HG03097 (cell line): Measurements from ENCODE around the gene ARHGAP5.
"Not testable (repeated sequence)": the region's sequence is repeated elsewhere in the genome, so short reads cannot be mapped to it uniquely, and the experiment has no call there.

ENCODE experiments used
- ATAC-seq: cut with Tn5 transposase; IDR thresholded peaks from one replicate; pipeline ENCODE4 v1.9.1; 2021; ENCODE audit not compliant: unreplicated experiment, low FRiP score

Gene ARHGAP5

GRCh38 chr14:32104308-32104707 lies 27.2 kb downstream of the ARHGAP5 start:
- ATAC-seq: no peak

- ATAC-seq: no peak
Measured at GRCh38 chr14:32104803-32105202, 27.7 kb downstream of the ARHGAP5 start.

- ATAC-seq: no peak
Measured at GRCh38 chr14:32109676-32110547, 32.8 kb downstream of the ARHGAP5 start.

DNA sequence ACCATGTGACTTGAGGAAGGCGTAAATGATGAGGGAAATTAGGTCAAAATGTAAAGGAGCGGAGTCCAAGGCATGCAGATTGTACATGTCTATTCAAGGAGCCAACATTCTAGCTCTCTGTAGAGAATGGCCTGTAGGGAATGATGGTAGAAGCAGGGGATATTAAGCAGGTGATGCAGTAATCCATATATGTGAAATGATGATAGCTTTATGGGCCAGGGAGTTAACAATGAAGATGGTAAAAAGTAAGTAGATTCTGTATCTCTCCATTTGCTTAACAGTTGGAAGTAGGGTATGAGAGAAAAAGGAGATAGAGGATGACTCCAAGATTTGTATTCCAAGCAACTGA lies 33.4 kb downstream of the ARHGAP5 start:
- no peak for ATAC-seq

- ATAC-seq: no peak
Measured at GRCh38 chr14:32121536-32121935, 44.4 kb downstream of the ARHGAP5 start.

GRCh38 chr14:32121948-32122347 lies 44.8 kb downstream of the ARHGAP5 start:
- no peak for ATAC-seq

DNA sequence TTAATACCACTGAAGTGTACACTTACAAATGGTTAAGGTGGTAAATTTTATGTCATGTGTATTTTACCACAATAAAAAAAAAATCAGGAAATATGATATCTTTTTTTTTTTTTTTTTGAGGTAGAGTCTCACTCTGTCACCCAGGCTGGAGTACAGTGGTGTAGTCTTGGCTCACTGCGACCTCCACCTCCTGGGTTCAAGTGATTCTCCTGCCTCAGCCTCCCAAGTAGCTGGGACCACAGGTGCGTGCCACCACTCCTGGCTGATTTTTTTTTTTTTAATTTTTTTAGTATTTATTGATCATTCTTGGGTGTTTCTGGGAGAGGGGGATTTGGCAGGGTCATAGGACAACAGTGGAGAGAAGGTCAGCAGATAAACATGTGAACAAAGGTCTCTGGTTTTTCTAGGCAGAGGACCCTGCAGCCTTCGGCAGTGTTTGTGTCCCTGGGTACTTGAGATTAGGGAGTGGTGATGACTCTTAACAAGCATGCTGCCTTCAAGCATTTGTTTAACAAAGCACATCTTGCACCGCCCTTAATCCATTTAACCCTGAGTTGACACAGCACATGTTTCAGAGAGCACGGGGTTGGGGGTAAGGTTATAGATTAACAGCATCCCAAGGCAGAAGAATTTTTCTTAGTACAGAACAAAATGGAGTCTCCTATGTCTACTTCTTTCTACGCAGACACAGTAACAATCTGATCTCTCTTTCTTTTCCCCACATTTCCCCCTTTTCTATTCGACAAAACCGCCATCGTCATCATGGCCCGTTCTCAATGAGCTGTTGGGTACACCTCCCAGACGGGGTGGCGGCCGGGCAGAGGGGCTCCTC lies 50.0 kb downstream of the ARHGAP5 start:
- not testable (repeated sequence) for ATAC-seq

DNA sequence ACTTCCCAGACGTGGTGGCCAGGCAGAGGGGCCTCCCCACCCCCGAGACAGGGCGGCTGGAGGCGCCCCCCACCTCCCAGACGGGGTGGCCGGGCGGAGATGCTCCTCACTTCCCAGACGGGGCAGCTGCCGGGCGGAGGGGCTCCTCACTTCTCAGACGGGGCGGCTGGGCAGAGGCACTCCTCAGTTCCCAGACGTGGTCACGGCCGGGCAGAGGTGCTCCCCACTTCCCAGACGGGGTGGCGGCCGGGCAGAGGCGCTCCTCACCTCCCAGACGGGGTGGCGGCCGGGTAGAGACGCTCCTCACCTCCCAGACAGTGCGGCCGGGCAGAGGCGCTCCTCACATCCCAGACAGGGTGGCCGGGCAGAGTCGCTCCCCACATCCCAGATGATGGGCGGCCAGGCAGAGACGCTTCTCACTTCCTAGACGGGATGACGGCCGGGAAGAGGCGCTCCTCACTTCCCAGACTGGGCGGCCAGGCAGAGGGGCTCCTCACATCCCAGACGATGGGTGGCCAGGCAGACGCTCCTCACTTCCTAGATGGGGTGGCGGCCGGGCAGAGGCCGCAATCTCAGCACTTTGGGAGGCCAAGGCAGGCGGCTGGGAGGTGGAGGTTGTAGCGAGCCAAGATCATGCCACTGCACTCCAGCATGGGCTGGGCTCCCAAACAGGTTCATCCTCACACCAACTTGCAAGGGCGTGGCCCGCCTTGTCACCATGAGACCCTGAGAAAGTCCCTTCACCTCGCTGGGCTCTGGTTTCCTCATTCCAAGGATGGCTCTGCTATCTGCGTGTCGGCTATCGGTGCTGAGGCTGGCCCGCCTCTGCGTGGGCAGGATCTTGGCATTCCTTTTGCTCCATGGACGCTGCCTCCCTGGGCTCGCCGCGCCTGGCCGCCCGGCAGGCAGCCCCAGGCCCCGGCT lies 50.9 kb downstream of the ARHGAP5 start:
- not testable (repeated sequence) for ATAC-seq

GRCh38 chr14:32128703-32129102 lies 51.6 kb downstream of the ARHGAP5 start:
- no peak for ATAC-seq

DNA sequence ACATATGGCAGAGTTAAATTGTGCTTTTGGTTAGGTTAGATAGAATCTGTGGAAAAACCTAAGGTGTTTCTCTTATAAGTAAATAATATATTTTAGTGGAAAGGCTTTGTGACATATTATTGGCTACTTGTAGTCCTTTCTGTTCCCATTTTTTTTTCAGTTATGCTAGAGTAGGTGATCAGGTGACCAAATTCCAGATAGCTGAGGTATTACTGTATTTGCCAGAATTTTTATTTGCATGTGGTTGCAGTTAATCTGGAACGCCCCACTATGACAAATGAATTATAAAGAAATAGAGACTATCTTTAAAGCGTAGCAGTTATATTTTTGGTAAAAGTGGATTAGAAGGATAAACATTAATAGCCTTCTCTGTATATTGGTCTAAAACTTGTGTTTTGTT lies 52.0 kb downstream of the ARHGAP5 start:
- no peak for ATAC-seq

- not testable (repeated sequence) for ATAC-seq
Measured at GRCh38 chr14:32131689-32132088, 54.6 kb downstream of the ARHGAP5 start.

- ATAC-seq: no peak
Measured at GRCh38 chr14:32134448-32135097, 57.5 kb downstream of the ARHGAP5 start.

DNA sequence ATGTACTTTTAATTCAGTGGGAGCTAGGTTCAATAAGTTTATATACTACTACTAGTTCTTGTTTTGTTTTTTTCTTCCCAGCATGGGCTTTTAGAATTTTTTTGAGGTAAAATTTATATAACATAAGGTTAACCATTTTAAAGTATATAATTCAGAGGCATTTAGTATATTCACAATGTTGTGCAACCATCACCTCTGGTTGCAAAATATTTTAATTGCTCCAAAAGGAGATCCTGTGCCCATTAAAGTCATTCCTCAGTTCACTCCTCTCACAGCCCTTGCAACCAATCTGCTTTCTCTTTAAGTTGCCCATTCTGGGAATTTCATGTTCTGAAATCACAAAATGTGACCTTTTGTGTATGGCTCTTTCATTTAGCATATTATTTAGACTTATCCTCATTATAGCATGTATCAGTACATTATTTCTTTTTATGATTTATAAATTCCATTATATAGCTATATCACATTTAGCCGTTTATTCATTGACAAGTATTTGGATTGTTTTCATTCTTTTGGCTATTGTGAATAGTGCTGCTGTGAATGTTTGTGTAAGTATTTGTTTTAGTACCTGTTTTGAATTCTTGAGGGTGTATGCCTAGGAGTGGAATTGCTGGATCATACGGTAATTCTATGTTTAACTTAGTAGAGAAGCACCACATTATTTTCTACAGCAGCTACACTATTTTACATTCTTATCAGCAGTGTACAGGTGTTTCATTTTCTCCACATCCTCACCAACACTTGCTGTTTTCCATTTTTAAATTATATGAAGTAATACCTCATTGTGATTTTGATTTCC lies 59.1 kb downstream of the ARHGAP5 start:
- ATAC-seq: no peak

DNA sequence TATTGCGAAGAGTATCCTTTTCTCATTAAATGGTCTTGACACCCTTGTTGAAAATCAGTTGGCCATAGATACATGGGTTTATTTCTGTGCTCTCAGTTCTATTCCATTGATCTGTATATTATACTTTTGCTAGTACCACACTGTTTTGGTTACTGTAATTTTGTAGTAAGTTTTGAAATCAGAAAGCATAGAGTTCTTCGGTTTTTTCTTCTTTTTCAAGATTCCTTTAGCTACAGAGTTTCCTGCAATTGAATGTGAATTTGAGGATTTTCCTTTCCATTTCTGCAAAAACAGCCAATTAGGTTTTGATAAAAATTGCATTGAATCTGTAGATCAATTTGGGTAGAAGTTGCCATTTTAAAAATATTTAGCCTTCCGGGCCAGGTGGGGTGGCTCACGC lies 60.2 kb downstream of the ARHGAP5 start:
- ATAC-seq: no peak

- no peak for ATAC-seq
Measured at GRCh38 chr14:32137892-32138291, 60.8 kb downstream of the ARHGAP5 start.

GRCh38 chr14:32142341-32142740 lies 65.2 kb downstream of the ARHGAP5 start:
- no peak for ATAC-seq

GRCh38 chr14:32142754-32143437 lies 65.8 kb downstream of the ARHGAP5 start:
- no peak for ATAC-seq

DNA sequence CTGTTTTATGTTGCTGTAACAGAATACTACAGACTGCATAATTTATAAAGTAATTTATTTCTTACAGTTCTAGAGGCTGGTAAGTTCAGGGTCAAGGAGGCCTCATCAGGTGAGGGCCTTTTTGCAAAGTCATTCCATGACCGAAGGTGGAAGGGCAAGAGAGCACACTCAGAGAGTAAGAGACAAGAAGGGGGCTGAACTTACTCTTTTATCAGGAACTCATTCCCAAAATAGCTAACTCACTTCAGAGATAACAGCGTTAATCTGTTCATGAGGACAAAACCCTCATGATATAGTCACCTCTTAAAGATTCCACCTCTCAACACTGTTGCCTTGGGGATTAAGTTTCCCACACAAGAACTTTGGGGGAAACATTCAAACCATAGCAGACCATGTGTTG lies 73.3 kb downstream of the ARHGAP5 start:
- no peak for ATAC-seq

GRCh38 chr14:32166029-32166428 lies 88.9 kb downstream of the ARHGAP5 start:
- no peak for ATAC-seq
